HepG2 (cell line): ENCODE measurements around the gene GPC6. TPM values are rescaled to one million over a fixed set of nuclear protein-coding genes. Genes with fewer than 3 reads are reported as not detected.

Experiments
- ATAC-seq: fragments of 200-7000 bp; cut with Tn5 transposase; 3 replicates; pipeline ENCODE4 v1.9.1; 2020; ENCODE audit warnings: mild to moderate bottlenecking, moderate library complexity
- BruUV-seq: library from RNA; stranded (reverse); fragments of 400-500 nt; replicated peaks from 2 replicates; lab custom pipeline; 2021; lab: Mats Ljungman, UMichigan
- CTCF ChIA-PET: fragments of 300-600 bp; formaldehyde crosslinking; extraction: SDS; loops from one replicate; lab custom pipeline; 2021; ENCODE audit warnings: low total read pairs, inconsistent platforms, low intra/inter-chr PET ratio; lab: Yijun Ruan, JAX
- POLR2A ChIA-PET: fragments of 350-600 bp; sonication (Branson Sonifier 250); formaldehyde crosslinking; loops from one replicate; lab custom pipeline; 2020; ENCODE audit warnings: antibody characterized with exemption, inconsistent platforms; lab: Yijun Ruan, JAX
- DNase-seq: peaks from one replicate; pipeline ENCODE4 v3.0.0-alpha.2; 2015; ENCODE audit warnings: low spot score
- FAIRE-seq: peaks from 3 replicates; lab custom pipeline; 2011; peaks lifted over from hg19 to GRCh38; lab: Jason Lieb, UNC
- H2AFZ ChIP-seq: one replicate; pipeline ENCODE4 v1.6.1; 2011; ENCODE audit warnings: low read length, inconsistent platforms
- H3K27ac ChIP-seq: fragments of 300-600 bp; 3 replicates; pipeline ENCODE4 v1.8.0; 2011; ENCODE audit warnings: mixed run types, mild to moderate bottlenecking, mixed read lengths, low read length, inconsistent platforms; ENCODE audit not compliant: insufficient read depth; ENCODE audit errors: extremely low read length
- H3K27me3 ChIP-seq, 2 experiments: fragments of 200-600 bp in 1 of 2; 2 replicates in 1 of 2; 3 replicates in 1 of 2; pipeline versions ENCODE4 v1.6.0 to v1.8.0; 2011; ENCODE audit warnings: low read length in 2 of 2, mild to moderate bottlenecking in 2 of 2, moderate library complexity in 2 of 2, inconsistent platforms in 1 of 2; ENCODE audit not compliant: insufficient read depth in 2 of 2, control insufficient read depth in 1 of 2
- H3K36me3 ChIP-seq, 2 experiments: fragments of 200-600 bp in 1 of 2; replicated peaks in 1 of 2; 2 replicates in 1 of 2; 3 replicates in 1 of 2; pipeline versions ENCODE4 v1.5.1 to v1.8.0; 2011; ENCODE audit warnings: low read length in 2 of 2, inconsistent platforms in 1 of 2; ENCODE audit not compliant: insufficient read depth in 2 of 2, control insufficient read depth in 1 of 2
- H3K4me1 ChIP-seq: 2 replicates; pipeline ENCODE4 v1.5.1; 2012; ENCODE audit warnings: low read length, inconsistent platforms; ENCODE audit not compliant: insufficient read depth
- H3K4me2 ChIP-seq: 2 replicates; pipeline ENCODE4 v1.6.0; 2011; ENCODE audit warnings: low read depth, low read length, inconsistent platforms
- H3K4me3 ChIP-seq, 3 experiments: fragments of 200-600 bp in 1 of 3; sonication (generic), shearing (Covaris generic) in 1 of 3; replicated peaks in 1 of 3; 2 replicates each; pipeline ENCODE4 v1.5.1; 2011 to 2016; ENCODE audit warnings: low read length in 3 of 3, inconsistent platforms in 2 of 3, low read depth in 2 of 3, mild to moderate bottlenecking in 2 of 3, control low read depth in 1 of 3, mixed read lengths in 1 of 3; ENCODE audit not compliant: insufficient read depth in 1 of 3
- H3K79me2 ChIP-seq: one replicate; pipeline ENCODE4 v1.6.1; 2011; ENCODE audit warnings: low read length, inconsistent platforms; ENCODE audit not compliant: insufficient read depth
- H3K9ac ChIP-seq: 2 replicates; pipeline ENCODE4 v1.6.0; 2011; ENCODE audit warnings: mild to moderate bottlenecking, low read depth, low read length, inconsistent platforms; ENCODE audit not compliant: insufficient read depth
- H3K9me3 ChIP-seq: 2 replicates; pipeline ENCODE4 v1.5.1; 2012; ENCODE audit warnings: mild to moderate bottlenecking, low read length
- H4K20me1 ChIP-seq: 2 replicates; pipeline ENCODE4 v1.6.0; 2011; ENCODE audit warnings: inconsistent platforms, mild to moderate bottlenecking, low read length, moderate library complexity; ENCODE audit not compliant: insufficient read depth
- DPF2 ChIP-seq: sonication (generic); formaldehyde crosslinking; IDR thresholded peaks from 2 replicates; pipeline ENCODE4 v1.4.0; 2020; ENCODE audit warnings: mild to moderate bottlenecking, low read depth, missing genetic modification reagents, borderline replicate concordance
- POGZ ChIP-seq: sonication (generic); formaldehyde crosslinking; IDR thresholded peaks from 2 replicates; pipeline ENCODE4 v1.4.0; 2020; ENCODE audit warnings: mild to moderate bottlenecking, missing genetic modification reagents
- U2AF2 ChIP-seq: fragments of 200-400 bp; formaldehyde crosslinking; IDR thresholded peaks from 2 replicates; pipeline ENCODE4 v1.6.1; 2017; ENCODE audit warnings: low read depth, mild to moderate bottlenecking, low read length
- WIZ ChIP-seq: sonication (generic); formaldehyde crosslinking; IDR thresholded peaks from 2 replicates; pipeline ENCODE4 v1.5.1; 2020; ENCODE audit warnings: mild to moderate bottlenecking, missing genetic modification reagents
- ZNF629 ChIP-seq: sonication (generic); formaldehyde crosslinking; conservative IDR thresholded peaks from 2 replicates; pipeline ENCODE4 v1.5.0; 2020; ENCODE audit warnings: missing genetic modification reagents
- WGBS: methylation state at CpG from one replicate; pipeline ENCODE4 v1.1.6; 2017; ENCODE audit warnings: low lambda C conversion rate; 5-methylcytosine and 5-hydroxymethylcytosine counted together
- in situ Hi-C: cut with HindIII; loops from 2 replicates; pipeline ENCODE4 v1.10.0; 2017; ENCODE audit warnings: low pct_unique_long_range_greater_than_20kb; ENCODE audit not compliant: extremely low pct_ligation_motif_present
- intact Hi-C: fragments of 100-400 bp; cut with micrococcal nuclease; formaldehyde crosslinking; loops from one replicate; pipeline ENCODE4 v1.10.0; 2022; ENCODE audit not compliant: unreplicated experiment
- polyA plus RNA-seq, 8 experiments: library from polyadenylated mRNA; depleted of rRNA in 3 of 8; stranded (reverse) in 7 of 8; unstranded in 1 of 8; fragments of >200 nt; fragmentation: Illumina TruSeq in 4 of 8; extraction: Trizol in 4 of 8; gene quantifications; 2 replicates each; pipeline versions ENCODE4 v1.2.1 to v1.2.3, GENCODE V29; 2011 to 2016; ENCODE audit warnings: low read depth in 4 of 8, missing spikeins in 1 of 8, mixed read lengths in 1 of 8; ENCODE audit not compliant: insufficient read depth in 1 of 8
- total RNA-seq, 5 experiments: library from RNA; depleted of rRNA; stranded (reverse); fragments of >200 nt; fragmentation: Illumina TruSeq; extraction: Trizol; gene quantifications; 2 replicates each; pipeline ENCODE4 v1.2.3, GENCODE V29; 2016; ENCODE audit warnings: low read depth in 1 of 5

Gene GPC6
- total and polyA plus RNA-seq, 2 of the 13 experiments (the other 11 are each of a cell fraction or from before 2014, with no cell fraction given) = 24.5 to 33.9 TPM

DNA sequence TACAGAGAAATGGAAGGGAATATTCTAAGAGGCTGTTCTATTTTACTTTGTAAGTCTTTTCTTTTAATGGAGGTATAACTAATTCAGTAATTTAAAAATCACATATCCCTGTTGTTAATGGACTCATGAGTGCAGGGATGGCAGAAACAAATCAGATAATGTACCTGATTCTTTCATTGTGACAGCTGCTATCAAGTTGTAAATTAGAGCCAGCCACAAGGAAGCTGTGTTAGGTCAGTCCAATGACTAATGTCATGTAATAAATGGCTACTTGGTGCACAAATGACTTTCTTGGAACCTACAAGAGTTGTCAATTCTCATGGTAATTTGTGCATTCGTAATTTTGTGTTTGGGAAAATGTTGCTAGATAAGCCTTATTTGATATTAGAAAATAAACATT is 806.5 kb downstream of the GPC6 start:
- ChIA-PET CTCF (no interaction called here), POLR2A (no interaction called here)
- in situ Hi-C loops (no loop called here), intact Hi-C loops (no loop called here)
- Histone ChIP-seq H3K27ac (no peak overlapping the region), H2AFZ (no peak overlapping the region), H3K4me1 (peaks cover 11% of the 10 kb centered on the region; the same call in 1 of the 2 replicates), H3K79me2 (no peaks in the 10 kb centered on the region), H3K27me3 (no peaks in the 10 kb centered on the region), H3K9me3 (no peaks in the 10 kb centered on the region), H3K4me3 (no peak overlapping the region), H3K4me2 (no peak overlapping the region), H3K36me3 (no peaks in the 10 kb centered on the region; a peak in 1 of 5 replicates), H4K20me1 (no peaks in the 10 kb centered on the region), H3K9ac (no peak overlapping the region)
- BruUV-seq = no TSS peak
- FAIRE-seq (no peak), ATAC-seq (no peak), DNase-seq (no peak)
- TF ChIP-seq ZNF629 (CRISPR knock-in tag) = no peak
- TF ChIP-seq POGZ (CRISPR knock-in tag) = no peak
- no peak for TF ChIP-seq DPF2 (CRISPR knock-in tag)
- 97% methylated on average over 1 of the region's 1 CpG for WGBS

DNA sequence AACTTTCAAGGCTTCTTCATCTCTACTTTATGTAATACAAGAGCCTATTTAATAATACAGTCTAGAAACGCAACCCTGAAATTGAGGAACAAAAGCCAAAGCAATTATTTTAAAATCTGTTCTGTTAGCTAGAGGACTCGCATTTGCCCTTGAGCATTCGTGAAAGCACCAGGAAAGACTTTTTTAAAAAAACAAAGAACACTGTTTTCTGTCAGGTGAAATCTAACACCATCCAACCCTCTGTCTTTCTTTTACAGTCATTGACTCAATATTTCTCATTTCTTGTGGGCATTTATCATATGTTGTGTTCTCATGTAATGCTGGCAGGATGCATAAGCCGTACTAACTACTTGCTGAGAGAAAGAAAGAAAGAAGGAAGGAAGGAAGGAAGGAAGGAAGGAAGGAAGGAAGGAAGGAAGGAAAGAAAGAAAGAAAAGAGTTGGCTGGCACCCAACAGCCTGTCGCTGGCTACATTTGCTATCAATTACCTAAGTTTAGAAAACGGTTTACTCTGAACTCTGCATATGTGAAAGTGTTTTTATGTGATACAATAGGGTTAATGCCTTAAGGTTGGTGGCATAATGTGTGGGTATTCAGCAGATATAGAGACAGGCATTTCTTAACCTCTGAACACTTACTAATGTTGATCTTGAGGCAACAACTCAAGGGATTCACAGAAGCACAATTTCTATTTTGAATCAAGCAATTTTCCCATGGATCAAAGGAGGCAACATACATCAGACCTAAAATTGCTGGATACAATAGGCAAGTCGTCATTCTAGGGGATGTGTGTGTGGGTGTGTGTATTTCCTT is 807.4 kb downstream of the GPC6 start:
- H3K36me3 ChIP-seq = no peaks in the 10 kb centered on the region; a peak in 1 of 5 replicates
- H3K9me3 ChIP-seq = no peaks in the 10 kb centered on the region
- no peaks in the 10 kb centered on the region for H3K79me2 ChIP-seq
- FAIRE-seq (no peak), DNase-seq (no peak), ATAC-seq (no peak)
- ChIA-PET CTCF (no interaction called here), POLR2A (no interaction called here)
- peaks cover 2% of the 10 kb centered on the region; the same call in 1 of the 2 replicates for H3K4me1 ChIP-seq
- no peaks in the 10 kb centered on the region for H3K27me3 ChIP-seq
- H3K27ac ChIP-seq = no peak overlapping the region
- no peaks in the 10 kb centered on the region for H4K20me1 ChIP-seq
- no peak overlapping the region for H3K9ac ChIP-seq
- H3K4me2 ChIP-seq = no peak overlapping the region
- 90% methylated on average over 7 of the region's 7 CpGs for WGBS
- no peak for TF ChIP-seq WIZ (CRISPR knock-in tag)
- TF ChIP-seq U2AF2 = 0 out of 2 replicates have a peak, but pooled peaks have one; percentile 48
- no peak overlapping the region for H3K4me3 ChIP-seq
- H2AFZ ChIP-seq = no peak overlapping the region
- intact Hi-C loops = no loop called here
- no TSS peak for BruUV-seq
- in situ Hi-C loops = no loop called here
